GM12875 (cell line): ENCODE data around the gene MSI2.

Experiments used
- H3K4me3 ChIP-seq: one replicate; pipeline ENCODE4 v1.5.1; 2011; ENCODE audit warnings: low read depth, low read length, control low read depth
- TF ChIP-seq, protein P1 (sequence below): IDR thresholded peaks from 2 replicates; pipeline ENCODE4 v1.5.1; 2011; ENCODE audit warnings: low read depth, mild to moderate bottlenecking, control low read depth, inconsistent platforms, low read length, moderate library complexity, borderline replicate concordance; ENCODE audit not compliant: insufficient read depth

The MSI2 gene

DNA sequence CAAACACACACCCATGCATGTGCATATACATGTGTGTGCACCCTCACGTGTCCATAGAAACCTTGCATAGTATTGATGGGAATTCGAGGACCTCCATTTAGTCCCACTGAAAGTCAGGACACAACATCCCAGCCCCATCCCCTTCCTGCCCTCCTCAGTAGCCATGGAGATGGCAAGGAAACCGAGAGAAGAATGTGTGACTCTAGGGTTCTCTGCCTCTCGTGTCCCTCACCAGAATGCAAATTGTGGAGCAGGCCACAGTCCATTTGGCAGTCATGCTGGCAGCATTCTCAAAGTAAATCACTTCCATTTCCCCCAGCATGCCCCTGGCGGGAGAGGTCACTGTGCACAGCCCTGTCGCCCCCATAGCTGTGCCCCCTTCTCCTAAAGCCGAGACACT, 141.1 kb downstream of the MSI2 start:
- TF ChIP-seq, protein P1, sequence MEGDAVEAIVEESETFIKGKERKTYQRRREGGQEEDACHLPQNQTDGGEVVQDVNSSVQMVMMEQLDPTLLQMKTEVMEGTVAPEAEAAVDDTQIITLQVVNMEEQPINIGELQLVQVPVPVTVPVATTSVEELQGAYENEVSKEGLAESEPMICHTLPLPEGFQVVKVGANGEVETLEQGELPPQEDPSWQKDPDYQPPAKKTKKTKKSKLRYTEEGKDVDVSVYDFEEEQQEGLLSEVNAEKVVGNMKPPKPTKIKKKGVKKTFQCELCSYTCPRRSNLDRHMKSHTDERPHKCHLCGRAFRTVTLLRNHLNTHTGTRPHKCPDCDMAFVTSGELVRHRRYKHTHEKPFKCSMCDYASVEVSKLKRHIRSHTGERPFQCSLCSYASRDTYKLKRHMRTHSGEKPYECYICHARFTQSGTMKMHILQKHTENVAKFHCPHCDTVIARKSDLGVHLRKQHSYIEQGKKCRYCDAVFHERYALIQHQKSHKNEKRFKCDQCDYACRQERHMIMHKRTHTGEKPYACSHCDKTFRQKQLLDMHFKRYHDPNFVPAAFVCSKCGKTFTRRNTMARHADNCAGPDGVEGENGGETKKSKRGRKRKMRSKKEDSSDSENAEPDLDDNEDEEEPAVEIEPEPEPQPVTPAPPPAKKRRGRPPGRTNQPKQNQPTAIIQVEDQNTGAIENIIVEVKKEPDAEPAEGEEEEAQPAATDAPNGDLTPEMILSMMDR = no peak
- no peak overlapping the region for H3K4me3 ChIP-seq

- no peak overlapping the region for H3K4me3 ChIP-seq
- TF ChIP-seq, protein P1 = no peak
Observed at GRCh38 chr17:57399690-57400089, 143.4 kb downstream of the MSI2 start.

DNA sequence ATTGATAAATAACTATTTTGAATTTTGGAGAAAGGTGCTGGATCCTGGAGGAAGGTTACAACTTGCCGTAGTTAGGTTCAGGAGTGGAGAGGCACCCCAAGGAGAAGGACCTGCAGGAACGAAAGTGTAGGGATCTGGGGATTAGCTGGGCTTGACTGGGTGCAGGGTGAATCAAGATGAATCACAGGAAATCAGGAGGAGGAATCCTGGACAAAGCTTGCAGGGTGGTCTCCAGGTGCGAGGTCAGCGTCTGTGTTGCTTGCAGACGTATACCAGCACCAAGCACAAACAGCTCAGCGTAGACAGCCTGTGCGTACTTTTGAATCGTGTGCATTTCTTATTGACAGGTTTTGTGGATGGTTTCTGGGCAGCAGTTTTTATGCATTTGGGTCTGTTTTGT, 144.3 kb downstream of the MSI2 start:
- TF ChIP-seq, protein P1 = no peak
- H3K4me3 ChIP-seq = no peak overlapping the region

GRCh38 chr17:57401556-57402488, 145.5 kb downstream of the MSI2 start:
- H3K4me3 ChIP-seq = no peak overlapping the region
- TF ChIP-seq, protein P1 = 0 out of 2 replicates have a peak, but pooled peaks have one; percentile 10

DNA sequence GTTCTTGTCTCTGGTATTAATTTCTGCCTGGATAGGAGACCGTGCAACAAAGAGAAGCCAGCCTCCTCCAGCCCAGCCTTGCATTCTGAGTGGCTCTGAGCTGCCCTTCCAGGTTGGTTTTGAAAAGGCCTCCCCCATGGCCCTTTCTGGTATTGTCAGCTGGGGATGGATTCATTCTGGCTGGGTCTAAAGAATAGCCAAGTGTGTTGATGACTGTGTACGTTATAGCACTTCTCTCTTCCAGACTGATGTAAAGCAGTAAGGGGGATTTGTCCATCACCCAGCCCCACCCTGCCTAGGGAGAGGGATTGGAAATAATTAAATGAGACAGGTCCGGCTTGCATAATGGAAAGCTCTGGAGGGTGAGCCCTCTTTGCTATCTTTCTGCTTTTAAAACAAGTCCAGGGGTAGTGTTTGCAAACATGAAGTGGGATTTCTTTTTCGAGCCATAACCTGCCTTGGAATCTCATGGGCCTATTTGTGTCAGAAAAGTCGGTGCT, 146.4 kb downstream of the MSI2 start:
- TF ChIP-seq, protein P1 = no peak
- H3K4me3 ChIP-seq = no peak overlapping the region

GRCh38 chr17:57403236-57403635, 146.9 kb downstream of the MSI2 start:
- TF ChIP-seq, protein P1 = no peak
- no peak overlapping the region for H3K4me3 ChIP-seq

- H3K4me3 ChIP-seq = no peak overlapping the region
- TF ChIP-seq, protein P1 = peak; percentile 38; the same call in 1 of the 2 replicates
Observed at GRCh38 chr17:57404073-57404472, 147.8 kb downstream of the MSI2 start.
